ENCODE measurements around the gene ARHGAP44. TPM values are rescaled to one million over a fixed set of nuclear protein-coding genes. Genes with fewer than 3 reads are reported as not detected.
A peak's percentile ranks its signal among the peaks of the same experiment; 100 is the strongest.

ARHGAP44 gene
- total and polyA plus RNA-seq, 2 of the 13 experiments (the other 11 are each of a cell fraction or from before 2014, with no cell fraction given), result 0.79 to 3.1 TPM

GRCh38 chr17:13017655-13018459 is 228.6 kb downstream of the ARHGAP44 start, which contains the start of gene ELAC2 (continued):
- TF ChIP-seq ZNF576 (CRISPR knock-in tag; IDR thresholded peaks at IDR 0.05), result no peak
- peak; percentile 52; the same call in 1 of the 2 replicates for TF ChIP-seq SOX5 (CRISPR knock-in tag; IDR thresholded peaks at IDR 0.05; ENCODE audit: borderline replicate concordance)
- TF ChIP-seq ZNF253 (CRISPR knock-in tag; IDR thresholded peaks at IDR 0.05; ENCODE audit: borderline replicate concordance), result no peak
- no peak for TF ChIP-seq GPBP1L1 (CRISPR knock-in tag; IDR thresholded peaks at IDR 0.05)
- TF ChIP-seq, protein P1, sequence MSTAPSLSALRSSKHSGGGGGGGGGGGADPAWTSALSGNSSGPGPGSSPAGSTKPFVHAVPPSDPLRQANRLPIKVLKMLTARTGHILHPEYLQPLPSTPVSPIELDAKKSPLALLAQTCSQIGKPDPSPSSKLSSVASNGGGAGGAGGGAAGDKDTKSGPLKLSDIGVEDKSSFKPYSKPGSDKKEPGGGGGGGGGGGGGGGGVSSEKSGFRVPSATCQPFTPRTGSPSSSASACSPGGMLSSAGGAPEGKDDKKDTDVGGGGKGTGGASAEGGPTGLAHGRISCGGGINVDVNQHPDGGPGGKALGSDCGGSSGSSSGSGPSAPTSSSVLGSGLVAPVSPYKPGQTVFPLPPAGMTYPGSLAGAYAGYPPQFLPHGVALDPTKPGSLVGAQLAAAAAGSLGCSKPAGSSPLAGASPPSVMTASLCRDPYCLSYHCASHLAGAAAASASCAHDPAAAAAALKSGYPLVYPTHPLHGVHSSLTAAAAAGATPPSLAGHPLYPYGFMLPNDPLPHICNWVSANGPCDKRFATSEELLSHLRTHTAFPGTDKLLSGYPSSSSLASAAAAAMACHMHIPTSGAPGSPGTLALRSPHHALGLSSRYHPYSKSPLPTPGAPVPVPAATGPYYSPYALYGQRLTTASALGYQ (CRISPR knock-in tag; IDR thresholded peaks at IDR 0.05), result peak; percentile 34; the same call in 1 of the 2 replicates
- TF ChIP-seq ZNF546 (CRISPR knock-in tag; conservative IDR thresholded peaks at IDR 0.05), result no peak
- no peak for TF ChIP-seq NCOA5 (CRISPR knock-in tag; IDR thresholded peaks at IDR 0.05)
- no peak for TF ChIP-seq AHDC1 (CRISPR knock-in tag; IDR thresholded peaks at IDR 0.05; ENCODE audit: borderline replicate concordance)
- peak; percentile 67; the same call in 1 of the 2 replicates for TF ChIP-seq HOXA3 (CRISPR knock-in tag; IDR thresholded peaks at IDR 0.05)
- no peak for TF ChIP-seq NR2F6 (IDR thresholded peaks at IDR 0.05)
- no peak for TF ChIP-seq NR2F6 (CRISPR knock-in tag; IDR thresholded peaks at IDR 0.05)
- TF ChIP-seq SRSF1 (optimal IDR thresholded peaks at IDR 0.05; ENCODE audit: low read depth, low read length), result no peak
- peak; percentile 81 for TF ChIP-seq CCDC6 (CRISPR knock-in tag; IDR thresholded peaks at IDR 0.05)
- peak; percentile 80 for TF ChIP-seq ATF1 (CRISPR knock-in tag; IDR thresholded peaks at IDR 0.05)
- TF ChIP-seq E2F2 (CRISPR knock-in tag; IDR thresholded peaks at IDR 0.05; ENCODE audit: borderline replicate concordance), result no peak
- TF ChIP-seq TFAP4 (IDR thresholded peaks at IDR 0.05; ENCODE audit: borderline replicate concordance, low read depth), result no peak
- 0 out of 2 replicates have a peak, but pooled peaks have one; percentile 31 for TF ChIP-seq AKAP8 (CRISPR knock-in tag; IDR thresholded peaks at IDR 0.05)

All from HepG2 (cell line).